ENCODE measurements around the gene OGFOD3.

OGFOD3 gene

DNA sequence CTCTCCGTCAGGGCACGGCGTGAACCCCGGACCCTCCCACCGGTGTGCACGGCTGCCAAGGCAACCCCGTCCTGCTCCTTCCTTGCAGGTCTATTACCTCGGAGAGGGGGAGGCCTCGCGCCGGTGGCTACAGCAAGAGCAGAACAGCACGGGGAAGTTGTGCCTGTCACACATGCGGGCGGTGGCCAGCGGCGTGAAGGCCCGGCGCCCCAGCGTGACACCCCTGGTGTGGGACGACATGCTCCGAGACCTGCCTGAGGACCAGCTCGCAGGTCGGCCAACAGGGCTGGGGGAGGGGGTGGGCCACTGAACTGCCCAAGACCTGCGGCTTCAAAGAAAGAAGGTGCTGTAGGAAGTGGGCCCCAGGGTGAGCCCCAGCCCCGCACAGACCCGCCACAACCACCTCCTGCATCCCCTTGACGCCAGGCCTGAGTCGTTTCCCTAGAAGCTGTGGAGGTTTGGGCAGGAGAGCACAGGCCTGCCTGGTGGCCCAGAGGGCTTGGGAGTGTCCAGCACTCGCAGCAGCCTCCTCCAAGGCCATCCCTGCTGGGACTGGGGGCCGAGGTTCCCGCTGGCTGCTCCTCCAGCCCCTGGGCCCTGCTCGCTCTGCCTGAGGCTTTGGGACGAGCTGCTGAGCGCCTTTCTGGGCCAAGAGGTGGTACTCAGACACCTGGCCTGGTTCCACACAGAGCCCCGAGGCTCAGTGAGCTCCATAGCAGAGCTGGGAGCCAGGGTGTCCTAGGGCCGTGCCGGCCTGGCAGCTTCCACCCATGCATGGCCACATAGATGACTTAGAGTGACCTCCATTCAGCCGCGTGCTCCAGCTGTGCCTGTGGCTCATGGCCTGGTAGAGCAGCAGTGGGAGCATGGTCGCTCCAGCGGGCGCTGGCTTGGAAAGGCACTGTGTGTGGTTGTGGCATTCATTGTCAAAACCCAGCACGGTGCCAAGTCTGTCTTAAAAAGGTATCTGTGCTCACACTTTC is 17.5 kb upstream of the OGFOD3 start:
- DNase-seq (ENCODE audit: insufficient read length, low spot score) (no peak), FAIRE-seq (no peak)
- TF ChIP-seq POU2F2 (IDR thresholded peaks at IDR 0.05; ENCODE audit: low read depth, low read length) (no peak), SPI1 (IDR thresholded peaks at IDR 0.05; ENCODE audit: low read depth, low read length) (no peak), TAF1 (IDR thresholded peaks at IDR 0.05; ENCODE audit: low read depth, low read length) (no peak), PAX5 (IDR thresholded peaks at IDR 0.05; ENCODE audit: insufficient read depth, low read length, severe bottlenecking) (no peak), POLR2A (IDR thresholded peaks at IDR 0.05; ENCODE audit: low read depth, low read length) (no peak), POLR2AphosphoS5 (IDR thresholded peaks at IDR 0.05; ENCODE audit: low read depth, low read length) (no peak)

DNA sequence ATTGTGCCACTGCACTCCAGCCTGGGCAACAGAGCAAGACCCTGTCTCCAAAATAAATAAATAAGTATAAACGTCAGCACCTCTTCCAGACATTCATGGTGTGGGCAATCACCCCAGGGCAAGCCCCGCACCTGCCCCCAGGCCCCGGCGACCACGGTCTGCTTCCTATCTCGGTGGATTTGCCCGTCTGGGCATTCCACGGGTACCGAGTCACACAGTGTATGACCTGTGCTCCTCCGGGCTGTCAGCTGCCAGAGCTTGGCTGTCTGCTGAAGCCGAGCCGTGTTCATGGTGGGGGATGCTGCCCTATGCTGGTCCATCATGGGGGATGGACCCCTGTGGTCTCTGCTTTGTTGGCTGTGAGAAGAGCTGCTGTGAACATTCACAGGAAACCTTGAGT is 16.7 kb upstream of the OGFOD3 start:
- DNase-seq (ENCODE audit: insufficient read length, low spot score): no peak
- FAIRE-seq: no peak
- TF ChIP-seq POLR2A (IDR thresholded peaks at IDR 0.05; ENCODE audit: low read depth, low read length) (no peak), POU2F2 (IDR thresholded peaks at IDR 0.05; ENCODE audit: low read depth, low read length) (no peak), PAX5 (IDR thresholded peaks at IDR 0.05; ENCODE audit: insufficient read depth, low read length, severe bottlenecking) (no peak), SPI1 (IDR thresholded peaks at IDR 0.05; ENCODE audit: low read depth, low read length) (no peak), POLR2AphosphoS5 (IDR thresholded peaks at IDR 0.05; ENCODE audit: low read depth, low read length) (no peak)

DNA sequence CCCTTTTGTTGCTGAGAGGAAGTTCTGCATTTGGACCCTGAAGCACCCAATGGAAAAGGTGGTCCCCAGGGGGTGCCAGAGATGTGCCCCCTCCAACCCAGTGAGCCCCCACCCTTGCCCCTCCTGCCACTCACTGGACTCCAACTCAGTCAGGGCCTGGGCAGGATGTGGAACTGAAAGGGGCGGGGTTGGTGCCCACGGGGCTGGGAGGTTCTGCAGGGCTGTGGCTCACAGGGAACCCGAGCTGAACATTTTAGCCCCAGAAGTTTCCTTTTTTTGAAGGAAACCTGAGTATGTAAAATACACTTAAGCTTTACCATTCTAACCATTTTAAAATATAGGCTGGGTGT is 15.8 kb upstream of the OGFOD3 start:
- no peak for DNase-seq (ENCODE audit: insufficient read length, low spot score)
- TF ChIP-seq POU2F2 (IDR thresholded peaks at IDR 0.05; ENCODE audit: low read depth, low read length): no peak
- no peak for TF ChIP-seq PAX5 (IDR thresholded peaks at IDR 0.05; ENCODE audit: insufficient read depth, low read length, severe bottlenecking)
- TF ChIP-seq POLR2AphosphoS5 (IDR thresholded peaks at IDR 0.05; ENCODE audit: low read depth, low read length): no peak
- no peak for TF ChIP-seq POLR2A (IDR thresholded peaks at IDR 0.05; ENCODE audit: low read depth, low read length)
- TF ChIP-seq SPI1 (IDR thresholded peaks at IDR 0.05; ENCODE audit: low read depth, low read length): no peak
- TF ChIP-seq TAF1 (IDR thresholded peaks at IDR 0.05; ENCODE audit: low read depth, low read length): no peak
- peak; percentile 65 for FAIRE-seq

- no peak for FAIRE-seq
- TF ChIP-seq SPI1 (IDR thresholded peaks at IDR 0.05; ENCODE audit: low read depth, low read length): no peak
- TF ChIP-seq POU2F2 (IDR thresholded peaks at IDR 0.05; ENCODE audit: low read depth, low read length): no peak
- no peak for TF ChIP-seq TAF1 (IDR thresholded peaks at IDR 0.05; ENCODE audit: low read depth, low read length)
- no peak for TF ChIP-seq PAX5 (IDR thresholded peaks at IDR 0.05; ENCODE audit: insufficient read depth, low read length, severe bottlenecking)
- TF ChIP-seq POLR2AphosphoS5 (IDR thresholded peaks at IDR 0.05; ENCODE audit: low read depth, low read length): no peak
- TF ChIP-seq POLR2A (IDR thresholded peaks at IDR 0.05; ENCODE audit: low read depth, low read length): no peak
- no peak for DNase-seq (ENCODE audit: insufficient read length, low spot score)
Measured at GRCh38 chr17:82433560-82434215, 15.3 kb upstream of the OGFOD3 start.

DNA sequence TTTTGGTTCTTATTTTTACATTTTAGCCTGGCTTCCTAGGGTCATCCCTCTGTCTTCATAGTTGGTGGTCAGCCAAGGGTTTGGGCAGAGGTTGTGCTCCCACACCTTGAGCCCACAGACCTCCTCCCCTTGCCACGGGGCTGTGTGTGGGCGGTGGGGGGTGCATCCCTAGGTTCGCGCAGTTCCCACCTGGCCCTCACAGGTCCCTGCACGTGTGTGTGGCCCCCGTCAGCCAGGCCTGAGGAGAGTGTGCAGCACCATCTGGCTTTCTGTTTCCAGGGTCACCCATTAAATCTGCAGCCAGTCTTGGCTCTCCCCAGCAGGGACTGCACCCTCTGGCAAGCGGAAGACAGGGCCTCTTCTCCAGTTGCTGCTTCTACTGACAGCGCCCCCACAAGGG is 13.6 kb upstream of the OGFOD3 start:
- DNase-seq (ENCODE audit: insufficient read length, low spot score): no peak
- FAIRE-seq: no peak
- TF ChIP-seq SPI1 (IDR thresholded peaks at IDR 0.05; ENCODE audit: low read depth, low read length): no peak
- TF ChIP-seq TAF1 (IDR thresholded peaks at IDR 0.05; ENCODE audit: low read depth, low read length): no peak
- no peak for TF ChIP-seq POLR2A (IDR thresholded peaks at IDR 0.05; ENCODE audit: low read depth, low read length)
- no peak for TF ChIP-seq PAX5 (IDR thresholded peaks at IDR 0.05; ENCODE audit: insufficient read depth, low read length, severe bottlenecking)

DNA sequence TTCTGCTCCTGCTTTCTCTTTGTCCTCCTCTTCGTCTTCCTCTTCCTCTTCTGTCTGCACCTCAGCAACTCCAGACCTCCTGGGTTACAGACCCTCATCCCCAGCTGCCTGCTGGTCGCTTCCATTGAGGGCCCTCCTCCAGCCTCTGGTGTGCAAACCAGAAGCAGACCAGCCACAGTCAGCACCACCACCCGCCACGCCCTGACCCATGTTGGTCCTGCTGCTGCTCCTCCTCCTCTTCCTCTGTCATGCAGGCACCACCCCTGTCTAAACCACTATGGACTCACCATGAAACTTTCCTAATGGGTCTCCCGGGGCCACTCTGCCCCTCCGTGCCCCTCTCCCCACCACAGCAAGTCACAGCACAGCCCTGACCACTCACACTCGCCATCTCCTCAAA is 11.4 kb upstream of the OGFOD3 start:
- no peak for FAIRE-seq
- DNase-seq (ENCODE audit: insufficient read length, low spot score): no peak
- TF ChIP-seq TAF1 (IDR thresholded peaks at IDR 0.05; ENCODE audit: low read depth, low read length): no peak
- no peak for TF ChIP-seq POLR2AphosphoS5 (IDR thresholded peaks at IDR 0.05; ENCODE audit: low read depth, low read length)
- no peak for TF ChIP-seq POU2F2 (IDR thresholded peaks at IDR 0.05; ENCODE audit: low read depth, low read length)
- TF ChIP-seq POLR2A (IDR thresholded peaks at IDR 0.05; ENCODE audit: low read depth, low read length): no peak
- TF ChIP-seq SPI1 (IDR thresholded peaks at IDR 0.05; ENCODE audit: low read depth, low read length): no peak
- TF ChIP-seq PAX5 (IDR thresholded peaks at IDR 0.05; ENCODE audit: insufficient read depth, low read length, severe bottlenecking): no peak

GRCh38 chr17:82428546-82428945 is 10.2 kb upstream of the OGFOD3 start:
- FAIRE-seq: no peak
- TF ChIP-seq POLR2A (IDR thresholded peaks at IDR 0.05; ENCODE audit: low read depth, low read length): no peak
- no peak for TF ChIP-seq PAX5 (IDR thresholded peaks at IDR 0.05; ENCODE audit: insufficient read depth, low read length, severe bottlenecking)
- no peak for TF ChIP-seq SPI1 (IDR thresholded peaks at IDR 0.05; ENCODE audit: low read depth, low read length)
- no peak for TF ChIP-seq POLR2AphosphoS5 (IDR thresholded peaks at IDR 0.05; ENCODE audit: low read depth, low read length)

GRCh38 chr17:82424863-82425159 is 6.4 kb upstream of the OGFOD3 start:
- TF ChIP-seq TAF1 (IDR thresholded peaks at IDR 0.05; ENCODE audit: low read depth, low read length): no peak
- no peak for TF ChIP-seq POLR2A (IDR thresholded peaks at IDR 0.05; ENCODE audit: low read depth, low read length)
- no peak for TF ChIP-seq PAX5 (IDR thresholded peaks at IDR 0.05; ENCODE audit: insufficient read depth, low read length, severe bottlenecking)
- no peak for TF ChIP-seq SPI1 (IDR thresholded peaks at IDR 0.05; ENCODE audit: low read depth, low read length)
- TF ChIP-seq POU2F2 (IDR thresholded peaks at IDR 0.05; ENCODE audit: low read depth, low read length): no peak
- TF ChIP-seq POLR2AphosphoS5 (IDR thresholded peaks at IDR 0.05; ENCODE audit: low read depth, low read length): no peak
- DNase-seq (ENCODE audit: insufficient read length, low spot score) (no peak), FAIRE-seq (no peak)

More at GRCh38 chr17:82428546-82428945, 10.2 kb upstream of the OGFOD3 start:
- DNase-seq (ENCODE audit: insufficient read length, low spot score): no peak

GRCh38 chr17:82424001-82424862 is 5.8 kb upstream of the OGFOD3 start:
- DNase-seq (ENCODE audit: insufficient read length, low spot score) (no peak), FAIRE-seq (no peak)
- TF ChIP-seq POLR2A (IDR thresholded peaks at IDR 0.05; ENCODE audit: low read depth, low read length) (no peak), POU2F2 (IDR thresholded peaks at IDR 0.05; ENCODE audit: low read depth, low read length) (no peak), PAX5 (IDR thresholded peaks at IDR 0.05; ENCODE audit: insufficient read depth, low read length, severe bottlenecking) (no peak), TAF1 (IDR thresholded peaks at IDR 0.05; ENCODE audit: low read depth, low read length) (no peak), SPI1 (IDR thresholded peaks at IDR 0.05; ENCODE audit: low read depth, low read length) (no peak), POLR2AphosphoS5 (IDR thresholded peaks at IDR 0.05; ENCODE audit: low read depth, low read length) (no peak)

All from GM12891 (cell line).